Large intestine (tissue), 3 donors: ENCODE results near the gene NPTX1. TPM values are rescaled to one million over a fixed set of nuclear protein-coding genes. Genes with fewer than 3 reads are reported as not detected.

Experiments
- DNase-seq, 2 donors: peaks; one replicate each; pipeline versions ENCODE4 v3.0.0 to v3.0.0-alpha.2; 2013
- H3K27ac ChIP-seq: one replicate; pipeline ENCODE4 v1.5.1; 2013; ENCODE audit warnings: low read length
- H3K27me3 ChIP-seq: 2 replicates; pipeline ENCODE4 v1.6.1; 2013; ENCODE audit warnings: low read length; ENCODE audit not compliant: control insufficient read depth, insufficient read depth
- H3K36me3 ChIP-seq: 2 replicates; pipeline ENCODE4 v1.6.1; 2013; ENCODE audit warnings: low read length; ENCODE audit not compliant: control insufficient read depth, insufficient read depth
- H3K4me1 ChIP-seq: one replicate; pipeline ENCODE4 v1.6.1; 2013; ENCODE audit warnings: low read length; ENCODE audit not compliant: control insufficient read depth, insufficient read depth
- H3K4me3 ChIP-seq: one replicate; pipeline ENCODE4 v1.5.1; 2013; ENCODE audit warnings: low read length
- H3K9me3 ChIP-seq: one replicate; pipeline ENCODE4 v1.6.1; 2013; ENCODE audit warnings: mild to moderate bottlenecking, low read depth, low read length, moderate library complexity; ENCODE audit not compliant: control insufficient read depth
- WGBS: methylation state at CpG from one replicate; pipeline ENCODE4 v1.1.5; 2013; ENCODE audit warnings: low lambda C conversion rate; ENCODE audit not compliant: insufficient coverage; 5-methylcytosine and 5-hydroxymethylcytosine counted together
- polyA plus RNA-seq: library from polyadenylated mRNA; unstranded; fragments of 120-200 nt; gene quantifications from one replicate; pipeline ENCODE4 v1.2.1, GENCODE V29; 2013

NPTX1 gene
- polyA plus RNA-seq, 1 donor = 1.3 TPM

DNA sequence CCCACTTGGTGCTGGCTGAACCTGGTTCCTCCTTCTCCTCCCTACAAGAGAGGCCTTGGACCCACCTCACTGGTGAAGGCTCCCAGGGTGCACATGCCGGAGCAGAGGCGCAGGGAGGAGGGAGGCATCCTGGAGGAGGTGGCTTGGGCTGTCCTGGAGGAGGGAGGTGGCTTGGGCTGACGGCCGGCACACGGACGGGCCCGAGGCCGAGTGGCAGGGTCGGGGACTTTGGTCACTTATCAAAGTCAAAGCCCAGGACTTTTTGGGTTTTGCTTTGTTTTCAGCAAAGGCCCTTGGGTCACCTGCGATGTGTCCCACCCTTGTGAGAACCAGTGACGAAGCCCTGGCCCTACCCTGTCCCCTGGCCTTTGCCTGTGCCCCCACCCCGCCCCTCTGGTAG lies 32.9 kb downstream of the NPTX1 start:
- no peaks in the 10 kb centered on the region for H3K36me3 ChIP-seq
- no peaks in the 10 kb centered on the region for H3K9me3 ChIP-seq
- no peak for DNase-seq
- H3K27ac ChIP-seq = no peak overlapping the region
- H3K4me1 ChIP-seq = no peaks in the 10 kb centered on the region
- no CpG with 5 or more reads among the region's 12 CpGs for WGBS
- no peak overlapping the region for H3K4me3 ChIP-seq
- H3K27me3 ChIP-seq = no peaks in the 10 kb centered on the region

DNA sequence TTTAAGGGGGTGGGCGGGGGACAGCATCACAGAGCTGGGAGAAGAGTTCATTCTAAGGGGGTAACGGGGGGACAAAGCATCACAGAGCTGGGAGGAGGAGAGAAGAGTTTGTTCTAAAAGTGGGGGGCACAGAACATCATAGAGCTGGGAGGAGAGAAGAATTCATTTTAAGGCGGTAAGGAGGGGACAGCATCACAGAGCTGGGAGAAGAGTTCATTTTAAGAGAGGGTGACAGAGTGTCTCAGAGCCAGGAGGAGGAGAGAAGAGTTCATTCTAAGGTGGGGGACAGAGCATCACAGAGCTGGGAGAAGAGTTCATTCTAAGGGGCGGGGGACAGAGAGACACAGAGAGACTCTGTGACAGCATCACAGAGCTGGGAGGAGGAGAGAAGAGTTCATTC lies 33.6 kb downstream of the NPTX1 start:
- Histone ChIP-seq H3K27ac (no peak overlapping the region), H3K27me3 (no peaks in the 10 kb centered on the region), H3K9me3 (no peaks in the 10 kb centered on the region), H3K36me3 (no peaks in the 10 kb centered on the region), H3K4me1 (no peaks in the 10 kb centered on the region), H3K4me3 (no peak overlapping the region)
- no peak for DNase-seq
- 83% methylated on average over 2 of the region's 4 CpGs for WGBS

DNA sequence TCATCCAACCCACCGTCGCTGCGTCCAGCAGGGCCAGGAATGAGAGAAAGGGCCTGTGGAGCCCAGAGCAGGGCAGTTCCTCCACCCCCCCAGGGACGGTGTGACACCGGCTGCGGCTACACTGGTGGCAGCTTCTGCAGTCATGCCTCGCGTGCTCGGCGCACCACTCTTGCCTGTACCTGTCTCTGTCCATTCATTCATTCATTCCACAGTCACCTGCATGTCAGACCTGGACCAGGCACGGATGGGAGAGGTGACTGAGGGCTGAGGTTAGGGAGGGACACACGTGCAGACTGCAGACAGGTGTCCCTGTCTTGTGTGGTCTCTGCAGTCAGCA lies 34.1 kb downstream of the NPTX1 start:
- Histone ChIP-seq H3K27ac (no peak overlapping the region), H3K27me3 (no peaks in the 10 kb centered on the region), H3K4me1 (no peaks in the 10 kb centered on the region), H3K9me3 (no peaks in the 10 kb centered on the region), H3K4me3 (no peak overlapping the region), H3K36me3 (no peaks in the 10 kb centered on the region)
- no peak for DNase-seq
- no CpG with 5 or more reads among the region's 12 CpGs for WGBS

DNA sequence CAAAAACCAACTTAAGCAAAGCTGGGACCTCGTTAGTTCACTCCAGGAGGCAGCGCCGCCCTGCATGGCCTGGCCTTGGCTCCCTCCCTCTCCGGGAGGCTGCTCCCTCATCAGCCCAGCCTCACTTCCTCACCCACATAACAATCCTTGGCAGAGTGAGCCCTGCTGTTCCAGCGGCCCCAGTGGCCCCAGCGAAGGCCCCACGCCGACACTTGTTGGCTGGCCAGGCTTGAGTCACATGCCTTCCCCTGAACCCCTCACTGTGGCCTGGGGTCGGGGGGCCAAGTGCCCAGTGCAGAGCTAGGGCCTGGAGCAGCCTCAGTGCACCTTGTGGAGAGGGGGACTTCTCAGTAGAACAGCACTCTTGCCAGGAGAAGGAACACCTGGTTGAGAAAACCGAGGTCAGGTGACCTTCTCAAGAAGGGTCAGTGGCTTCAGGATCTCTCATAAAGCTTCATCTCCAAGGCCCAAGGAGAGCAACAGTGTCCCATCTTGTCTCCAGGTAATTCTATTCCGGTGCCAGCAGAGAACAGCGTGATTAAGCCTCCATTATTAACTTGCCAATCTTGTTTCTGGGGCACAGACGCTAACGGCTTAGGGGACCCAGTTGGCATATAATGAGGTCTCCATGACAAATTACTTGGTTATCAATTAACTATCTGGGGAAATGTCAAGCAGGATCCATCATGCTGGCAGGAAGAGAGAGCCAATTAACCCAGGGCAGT lies 34.6 kb downstream of the NPTX1 start:
- no peaks in the 10 kb centered on the region for H3K27me3 ChIP-seq
- no CpG with 5 or more reads among the region's 14 CpGs for WGBS
- H3K36me3 ChIP-seq = peaks cover 2% of the 10 kb centered on the region
- no peaks in the 10 kb centered on the region for H3K9me3 ChIP-seq
- no peaks in the 10 kb centered on the region for H3K4me1 ChIP-seq
- H3K4me3 ChIP-seq = no peak overlapping the region
- H3K27ac ChIP-seq = no peak overlapping the region
- no peak for DNase-seq

DNA sequence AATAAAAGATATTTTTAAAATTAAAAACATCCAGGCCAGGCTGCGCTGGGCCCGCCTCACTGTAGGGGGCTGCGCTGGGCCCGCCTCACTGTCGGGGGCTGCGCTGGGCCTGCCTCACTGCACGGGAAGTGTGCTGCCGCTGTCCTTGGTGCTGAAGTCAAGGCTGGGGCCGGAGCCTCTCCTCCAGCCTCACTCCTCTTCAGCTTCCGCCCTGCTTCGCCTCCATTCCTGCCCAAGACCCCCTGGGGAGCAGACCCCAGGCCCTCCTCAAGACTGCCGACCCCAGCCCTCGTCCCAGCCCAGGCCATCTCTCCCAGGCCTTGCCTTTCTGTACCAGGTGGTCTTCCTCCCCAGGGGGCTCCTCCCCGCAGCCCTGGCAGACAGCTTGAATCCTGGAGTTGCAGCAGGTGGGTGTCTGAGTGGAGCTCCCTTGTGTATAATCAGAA lies 35.3 kb downstream of the NPTX1 start:
- Histone ChIP-seq H3K36me3 (peaks cover 2% of the 10 kb centered on the region), H3K9me3 (no peaks in the 10 kb centered on the region), H3K4me3 (no peak overlapping the region), H3K27me3 (no peaks in the 10 kb centered on the region), H3K27ac (no peak overlapping the region), H3K4me1 (no peaks in the 10 kb centered on the region)
- DNase-seq = peak in 1 of 2 donors; percentile 20
- WGBS = no CpG with 5 or more reads among the region's 14 CpGs

DNA sequence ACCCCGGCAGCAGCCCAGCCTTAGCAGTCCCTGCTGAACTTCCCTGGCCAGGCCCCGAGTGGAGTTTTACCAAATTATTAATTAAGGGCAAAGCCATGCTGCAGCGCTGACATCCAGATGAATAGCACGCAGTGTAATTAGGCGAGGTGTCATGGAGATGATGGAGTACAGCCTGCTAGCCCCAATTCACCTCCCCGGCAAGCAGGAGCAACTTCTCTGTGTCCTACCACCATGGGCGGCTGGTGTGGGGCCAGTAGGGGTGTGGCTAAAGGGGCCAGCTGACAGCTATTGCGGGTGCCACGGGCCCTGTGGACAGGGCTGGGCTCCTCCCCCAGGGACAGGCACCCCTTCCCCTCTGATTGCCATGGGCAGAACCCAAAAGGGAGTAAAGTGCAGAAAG lies 36.9 kb downstream of the NPTX1 start:
- no peak overlapping the region for H3K27ac ChIP-seq
- no peaks in the 10 kb centered on the region for H3K9me3 ChIP-seq
- 100% methylated on average over 1 of the region's 9 CpGs for WGBS
- H3K27me3 ChIP-seq = no peaks in the 10 kb centered on the region
- no peaks in the 10 kb centered on the region for H3K4me1 ChIP-seq
- no peak for DNase-seq
- H3K36me3 ChIP-seq = peaks cover 2% of the 10 kb centered on the region
- H3K4me3 ChIP-seq = no peak overlapping the region

DNA sequence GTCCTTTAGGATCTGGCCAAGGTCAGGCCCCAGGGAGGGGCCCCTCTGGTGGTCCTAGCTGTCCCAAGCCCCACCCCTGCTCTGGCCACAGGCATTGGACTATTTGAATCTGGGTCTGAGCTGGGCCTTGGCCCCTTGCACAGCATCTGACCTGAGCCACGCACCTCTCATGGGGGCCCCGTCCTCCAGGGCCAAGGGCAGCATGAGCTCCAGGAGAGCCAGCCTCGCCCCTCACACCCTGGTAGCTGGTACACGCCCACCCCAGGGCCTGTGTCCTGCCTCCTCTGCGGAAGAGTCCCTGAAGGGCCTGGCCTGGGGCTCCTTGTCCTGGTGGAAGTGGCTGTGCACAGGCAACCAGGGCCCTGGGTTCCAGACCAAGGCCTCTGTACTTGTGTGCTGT lies 37.6 kb downstream of the NPTX1 start:
- DNase-seq = no peak
- no peaks in the 10 kb centered on the region for H3K27me3 ChIP-seq
- no peak overlapping the region for H3K4me3 ChIP-seq
- H3K27ac ChIP-seq = no peak overlapping the region
- no peaks in the 10 kb centered on the region for H3K9me3 ChIP-seq
- H3K36me3 ChIP-seq = peaks cover 2% of the 10 kb centered on the region
- WGBS = no CpG with 5 or more reads among the region's 5 CpGs
- no peaks in the 10 kb centered on the region for H3K4me1 ChIP-seq

DNA sequence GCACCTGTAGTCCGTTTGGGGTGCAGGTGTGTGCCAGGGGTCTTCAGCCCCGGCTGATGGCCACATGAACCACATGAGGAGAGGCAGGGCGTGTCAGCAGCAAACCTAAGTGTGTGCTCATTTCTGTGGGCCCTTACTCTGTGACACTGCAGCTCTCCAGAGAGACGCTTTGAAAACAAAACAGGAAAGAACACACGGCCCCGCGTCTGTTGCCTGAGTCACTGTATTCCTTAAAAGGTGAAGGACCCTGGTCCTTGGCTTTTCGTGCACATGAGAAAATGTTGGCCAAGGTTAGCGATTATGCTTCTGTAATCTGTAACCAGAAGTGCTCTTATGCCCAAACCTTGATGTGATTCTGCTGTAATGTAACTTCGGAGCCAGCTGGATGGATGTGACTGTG lies 38.9 kb downstream of the NPTX1 start:
- Histone ChIP-seq H3K27me3 (no peaks in the 10 kb centered on the region), H3K36me3 (peaks cover 2% of the 10 kb centered on the region), H3K4me3 (no peak overlapping the region), H3K9me3 (no peaks in the 10 kb centered on the region), H3K4me1 (no peaks in the 10 kb centered on the region), H3K27ac (no peak overlapping the region)
- no peak for DNase-seq
- WGBS = no CpG with 5 or more reads among the region's 10 CpGs

DNA sequence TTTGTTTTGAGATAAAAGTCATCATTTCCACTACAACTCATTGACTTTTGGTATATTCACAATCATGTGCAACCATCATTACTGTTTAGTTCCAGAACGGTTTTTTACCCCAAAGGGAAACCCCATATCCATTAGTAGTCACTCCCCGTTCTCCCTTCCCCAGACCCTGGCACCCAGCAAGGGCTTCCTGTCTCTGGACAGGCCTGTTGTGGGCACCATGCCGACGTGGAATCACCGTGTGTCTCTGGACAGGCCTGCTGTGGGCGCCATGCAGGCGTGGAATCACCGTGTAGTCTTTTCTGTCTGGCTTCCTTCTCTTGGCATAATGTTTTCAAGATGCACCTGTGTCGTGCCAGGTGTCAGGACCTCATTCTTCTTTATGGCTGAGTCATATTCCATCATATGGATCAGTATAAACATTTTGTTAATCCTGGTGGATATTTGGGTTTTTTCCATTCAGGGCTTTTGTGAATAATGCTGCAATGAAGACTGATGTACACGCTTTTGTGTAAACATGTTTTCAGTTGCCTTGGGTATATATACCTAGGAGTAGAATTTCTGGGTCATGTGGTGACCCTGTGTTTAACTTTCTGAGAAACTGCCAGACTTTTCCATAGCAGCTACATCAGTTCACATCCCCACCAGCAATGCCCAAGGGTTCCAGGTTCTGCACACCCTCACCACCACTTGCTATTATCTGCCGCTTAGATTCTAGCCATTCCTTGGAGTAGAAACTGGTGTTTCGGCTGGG lies 42.3 kb downstream of the NPTX1 start:
- H3K27me3 ChIP-seq = no peaks in the 10 kb centered on the region
- H3K4me3 ChIP-seq = no peak overlapping the region
- 83% methylated on average over 1 of the region's 12 CpGs for WGBS
- H3K27ac ChIP-seq = no peak overlapping the region
- no peaks in the 10 kb centered on the region for H3K4me1 ChIP-seq
- H3K36me3 ChIP-seq = peaks cover 14% of the 10 kb centered on the region
- peaks cover 2% of the 10 kb centered on the region for H3K9me3 ChIP-seq
- DNase-seq = no peak

DNA sequence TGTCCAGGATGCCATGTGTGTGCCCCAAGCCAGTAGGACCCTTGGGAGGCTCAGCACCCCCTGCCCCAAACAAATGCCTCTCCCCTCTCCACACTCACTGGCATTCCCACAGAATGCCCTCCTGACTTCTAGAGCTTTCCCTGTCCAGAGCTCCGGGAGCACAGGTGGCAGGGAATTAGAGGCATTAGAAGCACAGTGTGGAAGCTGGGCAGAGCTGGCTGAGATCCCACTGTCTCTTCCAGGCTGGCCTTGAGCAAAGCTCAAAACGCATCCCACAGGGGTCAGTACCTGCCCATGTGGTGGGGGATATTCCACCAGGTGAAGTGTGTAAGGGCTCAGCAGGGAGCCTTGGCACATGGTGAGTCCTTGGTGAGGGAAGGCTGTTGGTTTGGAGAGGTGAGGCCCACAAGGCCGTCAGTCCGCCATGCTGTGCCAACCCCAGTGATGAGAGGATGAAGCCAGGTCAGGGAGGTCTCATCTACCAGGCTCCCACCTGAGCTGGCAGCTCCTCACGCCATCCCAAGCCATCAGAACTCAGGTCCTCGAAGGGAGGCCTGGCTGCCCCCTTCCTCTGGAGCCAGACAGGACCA lies 43.4 kb downstream of the NPTX1 start:
- DNase-seq = no peak
- Histone ChIP-seq H3K36me3 (peaks cover 19% of the 10 kb centered on the region), H3K4me1 (no peaks in the 10 kb centered on the region), H3K9me3 (peaks cover 2% of the 10 kb centered on the region), H3K27me3 (no peaks in the 10 kb centered on the region), H3K27ac (no peak overlapping the region), H3K4me3 (no peak overlapping the region)
- no CpG with 5 or more reads among the region's 6 CpGs for WGBS
